Spinal cord (tissue), 10 donors: Measurements from ENCODE around the gene ATG5. TPM values are rescaled to one million over a fixed set of nuclear protein-coding genes. Genes with fewer than 3 reads are reported as not detected.

Experiments used
- DNase-seq, 6 donors: peaks; one replicate each; pipeline versions ENCODE4 v3.0.0 to v3.0.0-alpha.2; 2013 to 2015; ENCODE audit warnings: low spot score in 6 of 6, low read depth in 4 of 6
- H3K27ac ChIP-seq: one replicate; pipeline ENCODE4 v1.5.1; 2013; ENCODE audit warnings: low read depth, low read length, control low read depth
- H3K27me3 ChIP-seq: one replicate; pipeline ENCODE4 v1.6.1; 2013; ENCODE audit warnings: low read length; ENCODE audit not compliant: control insufficient read depth, insufficient read depth
- H3K36me3 ChIP-seq: one replicate; pipeline ENCODE4 v1.6.1; 2013; ENCODE audit warnings: low read length; ENCODE audit not compliant: control insufficient read depth, insufficient read depth
- H3K4me1 ChIP-seq: one replicate; pipeline ENCODE4 v1.6.1; 2013; ENCODE audit warnings: low read length; ENCODE audit not compliant: control insufficient read depth, insufficient read depth
- H3K4me3 ChIP-seq: one replicate; pipeline ENCODE4 v1.5.1; 2013; ENCODE audit warnings: low read depth, low read length, control low read depth
- H3K9me3 ChIP-seq: one replicate; pipeline ENCODE4 v1.6.1; 2013; ENCODE audit warnings: low read length; ENCODE audit not compliant: control insufficient read depth, insufficient read depth
- WGBS: methylation state at CpG from one replicate; pipeline ENCODE4 v1.1.5; 2013; ENCODE audit warnings: missing lambda C conversion rate; ENCODE audit not compliant: insufficient coverage; 5-methylcytosine and 5-hydroxymethylcytosine counted together
- polyA plus RNA-seq, 2 donors: library from polyadenylated mRNA; unstranded; fragments of 120-200 nt; gene quantifications; one replicate each; pipeline ENCODE4 v1.2.1, GENCODE V29; 2013; ENCODE audit not compliant: insufficient read length in 2 of 2
- total RNA-seq, 2 donors: library from RNA; depleted of rRNA in 1 of 2; stranded (reverse); fragments of 120-200 nt in 1 of 2; fragments of >200 nt in 1 of 2; gene quantifications; one replicate each; pipeline versions ENCODE4 v1.2.3 to v1.2.4, GENCODE V29; 2013 to 2014
- donor health status: healthy.

ATG5 gene
- total and polyA plus RNA-seq, 4 donors: 29.1 to 63.8 (median 35.4) TPM

DNA sequence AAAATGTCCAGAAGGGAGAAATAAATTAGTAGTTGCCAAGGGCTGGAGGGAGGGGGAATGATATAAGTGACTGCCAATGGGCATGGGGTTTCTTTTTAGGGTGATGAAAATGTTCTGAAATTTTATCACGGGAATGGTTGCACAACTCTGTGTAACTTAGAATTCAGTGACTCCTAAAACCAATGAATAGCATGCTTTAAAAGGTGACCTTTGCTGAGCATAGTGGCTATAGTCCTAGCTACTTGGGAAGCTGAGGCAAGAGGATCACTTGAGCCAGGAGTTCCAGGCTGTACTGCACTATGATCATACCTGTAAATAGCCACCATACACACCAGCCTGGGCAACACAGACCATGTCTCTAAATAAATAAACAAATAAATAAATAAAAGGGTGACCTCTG lies 109.0 kb downstream of the ATG5 start:
- Histone ChIP-seq H3K4me3 (no peak overlapping the region), H3K4me1 (no peaks in the 10 kb centered on the region), H3K27ac (no peak overlapping the region), H3K27me3 (no peaks in the 10 kb centered on the region), H3K36me3 (no peaks in the 10 kb centered on the region), H3K9me3 (no peaks in the 10 kb centered on the region)
- 75% methylated on average over 1 of the region's 1 CpG for WGBS
- no peak for DNase-seq

DNA sequence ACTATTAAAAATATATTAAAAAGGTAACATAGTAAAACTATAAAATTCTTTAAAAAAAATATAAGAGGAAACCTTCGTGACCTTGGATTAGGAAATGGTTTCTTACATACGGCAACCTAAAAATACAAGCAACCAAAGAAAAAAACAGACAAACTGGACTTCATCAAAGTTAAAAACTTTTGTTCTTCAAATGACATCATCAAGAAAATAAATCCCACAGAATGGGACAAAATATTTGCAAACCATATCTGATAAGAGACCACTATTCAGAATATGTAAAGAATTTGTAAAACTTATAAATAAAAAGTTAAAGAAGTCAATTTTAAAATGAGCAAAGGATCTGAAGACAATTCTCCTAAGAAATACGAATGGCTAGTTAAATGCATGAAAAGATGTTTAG lies 110.0 kb downstream of the ATG5 start:
- H3K9me3 ChIP-seq: no peaks in the 10 kb centered on the region
- no peak overlapping the region for H3K27ac ChIP-seq
- H3K4me1 ChIP-seq: no peaks in the 10 kb centered on the region
- no peak for DNase-seq
- WGBS: no CpG with 5 or more reads among the region's 3 CpGs
- no peaks in the 10 kb centered on the region for H3K36me3 ChIP-seq
- no peak overlapping the region for H3K4me3 ChIP-seq
- no peaks in the 10 kb centered on the region for H3K27me3 ChIP-seq

DNA sequence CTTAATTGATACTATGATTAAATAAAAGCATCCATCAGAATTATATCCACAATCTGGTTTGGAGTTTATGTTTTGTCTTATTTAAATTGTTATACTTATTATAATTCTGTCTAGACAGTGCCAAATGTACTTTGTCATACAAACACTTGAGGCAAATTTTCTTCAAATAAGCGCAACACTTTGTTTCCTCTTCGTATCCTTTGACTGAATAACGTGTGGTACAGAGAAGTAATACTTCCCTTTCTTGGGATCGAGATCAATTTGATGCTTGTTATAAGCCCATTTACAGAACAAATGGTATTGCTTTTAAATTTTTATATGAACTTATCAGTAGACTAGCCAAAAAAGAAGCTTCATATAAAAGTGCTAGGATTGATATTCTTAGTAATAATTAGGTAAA lies 111.0 kb downstream of the ATG5 start:
- Histone ChIP-seq H3K36me3 (no peaks in the 10 kb centered on the region), H3K9me3 (no peaks in the 10 kb centered on the region), H3K4me3 (no peak overlapping the region), H3K27ac (no peak overlapping the region), H3K4me1 (no peaks in the 10 kb centered on the region), H3K27me3 (no peaks in the 10 kb centered on the region)
- WGBS: no CpG with 5 or more reads among the region's 4 CpGs
- DNase-seq: no peak

DNA sequence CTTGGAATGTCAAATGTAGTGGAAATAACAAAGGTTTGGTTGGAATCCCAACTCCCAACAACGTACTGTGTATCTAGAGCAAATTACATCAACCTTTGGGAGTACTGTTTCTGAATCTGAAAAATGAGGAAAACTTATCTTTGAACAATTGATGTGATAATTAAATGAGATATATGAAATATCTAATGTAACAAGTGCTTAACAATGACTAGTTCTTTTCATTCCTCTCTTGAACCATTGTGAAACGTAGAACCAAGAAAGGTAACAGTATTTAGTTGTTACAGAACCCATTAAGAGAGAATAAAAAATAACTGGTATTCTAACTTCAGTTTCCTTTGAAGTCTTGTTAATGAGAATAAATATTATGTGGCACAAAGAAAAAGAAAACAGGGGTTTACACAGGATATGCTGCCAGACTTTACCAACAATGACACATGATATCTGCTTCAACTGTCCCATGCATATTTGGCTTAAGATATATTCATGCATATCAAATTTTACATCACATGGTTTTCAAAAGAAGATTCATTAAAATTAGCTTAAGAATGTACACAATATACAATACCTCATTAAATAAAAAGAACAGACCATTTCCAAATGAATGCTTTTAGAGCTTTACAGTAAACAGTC lies 111.8 kb downstream of the ATG5 start:
- WGBS: no CpG with 5 or more reads among the region's 2 CpGs
- Histone ChIP-seq H3K36me3 (no peaks in the 10 kb centered on the region), H3K4me1 (no peaks in the 10 kb centered on the region), H3K9me3 (peaks cover 2% of the 10 kb centered on the region), H3K4me3 (no peak overlapping the region), H3K27ac (no peak overlapping the region), H3K27me3 (no peaks in the 10 kb centered on the region)
- DNase-seq: no peak

DNA sequence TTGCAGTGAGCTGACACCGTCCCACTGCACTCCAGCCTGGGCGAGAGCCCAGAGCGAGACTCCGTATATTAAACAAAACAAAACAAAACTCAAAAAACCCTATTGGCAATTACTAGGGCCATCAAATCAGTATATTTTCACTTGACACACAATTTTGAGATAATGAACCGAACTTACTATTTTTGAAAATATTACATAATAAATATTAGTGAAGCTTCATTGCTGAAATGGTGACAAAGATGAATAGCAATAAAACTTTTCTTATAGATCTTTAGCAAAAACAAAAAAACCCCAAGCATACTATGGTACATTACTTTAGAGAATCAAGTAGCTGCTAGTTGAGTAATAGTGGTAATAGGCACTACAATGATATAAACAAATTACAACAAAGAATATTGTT lies 113.0 kb downstream of the ATG5 start:
- no peaks in the 10 kb centered on the region for H3K27me3 ChIP-seq
- WGBS: 100% methylated on average over 1 of the region's 5 CpGs
- H3K27ac ChIP-seq: no peak overlapping the region
- H3K4me1 ChIP-seq: no peaks in the 10 kb centered on the region
- H3K4me3 ChIP-seq: no peak overlapping the region
- DNase-seq: no peak
- no peaks in the 10 kb centered on the region for H3K36me3 ChIP-seq
- H3K9me3 ChIP-seq: peaks cover 2% of the 10 kb centered on the region

DNA sequence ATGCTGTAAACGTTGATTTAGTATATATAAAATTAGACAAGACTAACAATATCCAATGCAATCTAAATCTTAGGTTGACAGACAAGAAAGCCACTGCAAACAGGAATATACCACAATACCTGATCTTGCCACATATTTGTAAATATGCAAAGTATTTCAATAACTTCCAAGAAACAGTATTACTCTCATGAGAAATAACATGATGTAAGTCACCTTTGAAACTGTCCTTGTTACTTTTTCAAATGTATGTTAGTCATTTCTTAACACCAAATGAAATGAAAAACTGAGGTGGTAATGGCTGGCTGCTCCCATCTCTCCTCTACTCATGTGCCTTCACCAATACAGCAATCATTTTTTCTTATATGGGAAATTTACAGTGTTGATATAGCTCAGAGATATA lies 118.7 kb downstream of the ATG5 start:
- no peak for DNase-seq
- no peak overlapping the region for H3K27ac ChIP-seq
- no peaks in the 10 kb centered on the region for H3K36me3 ChIP-seq
- H3K27me3 ChIP-seq: no peaks in the 10 kb centered on the region
- H3K9me3 ChIP-seq: peaks cover 2% of the 10 kb centered on the region
- H3K4me3 ChIP-seq: no peak overlapping the region
- whole genome bisulfite sequencing: no CpG with 5 or more reads among the region's 1 CpG
- H3K4me1 ChIP-seq: no peaks in the 10 kb centered on the region

DNA sequence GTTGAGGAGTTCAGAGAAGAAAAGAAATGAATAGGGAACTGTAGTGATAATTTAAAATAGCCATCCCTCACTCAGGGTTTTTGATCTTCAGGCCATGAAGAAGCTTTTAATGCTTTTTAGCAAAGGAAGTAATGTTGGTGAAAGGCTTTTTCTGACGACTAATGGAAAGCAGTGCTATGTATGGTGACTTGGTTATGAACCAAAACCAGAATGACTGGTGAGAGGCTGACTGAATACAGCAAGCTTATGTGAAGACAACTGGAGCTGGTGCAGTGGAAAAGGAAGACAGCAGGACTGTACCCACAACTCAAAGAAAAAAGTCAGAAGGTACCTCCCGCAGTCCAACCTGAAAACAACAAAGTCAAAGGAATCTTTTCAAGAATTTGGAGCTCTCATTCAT lies 120.6 kb downstream of the ATG5 start:
- H3K4me3 ChIP-seq: no peak overlapping the region
- DNase-seq: peak in 1 of 6 donors; percentile 5
- H3K27ac ChIP-seq: no peak overlapping the region
- no peaks in the 10 kb centered on the region for H3K36me3 ChIP-seq
- H3K4me1 ChIP-seq: no peaks in the 10 kb centered on the region
- H3K27me3 ChIP-seq: no peaks in the 10 kb centered on the region
- H3K9me3 ChIP-seq: peaks cover 2% of the 10 kb centered on the region
- WGBS: 0% methylated on average over 1 of the region's 2 CpGs

DNA sequence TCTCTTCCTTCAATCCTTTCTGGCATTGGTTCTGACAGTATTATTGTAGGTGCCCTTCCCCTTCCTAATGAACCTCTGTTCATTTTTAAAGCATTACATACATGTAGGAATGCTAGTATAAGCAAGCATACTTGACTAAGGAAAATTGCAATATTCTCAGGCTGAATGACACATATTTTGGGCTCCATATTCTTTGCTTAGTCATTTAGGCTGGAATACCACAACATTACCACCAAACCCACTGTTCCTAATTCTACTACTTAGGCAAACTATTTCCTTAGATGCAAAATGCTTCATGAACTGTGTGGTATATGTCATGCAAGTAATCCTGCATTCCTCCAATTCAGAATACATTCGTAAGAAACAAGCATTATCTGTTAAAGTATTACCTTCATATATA lies 125.6 kb downstream of the ATG5 start:
- H3K27me3 ChIP-seq: no peaks in the 10 kb centered on the region
- no CpG with 5 or more reads among the region's 1 CpG for WGBS

DNA sequence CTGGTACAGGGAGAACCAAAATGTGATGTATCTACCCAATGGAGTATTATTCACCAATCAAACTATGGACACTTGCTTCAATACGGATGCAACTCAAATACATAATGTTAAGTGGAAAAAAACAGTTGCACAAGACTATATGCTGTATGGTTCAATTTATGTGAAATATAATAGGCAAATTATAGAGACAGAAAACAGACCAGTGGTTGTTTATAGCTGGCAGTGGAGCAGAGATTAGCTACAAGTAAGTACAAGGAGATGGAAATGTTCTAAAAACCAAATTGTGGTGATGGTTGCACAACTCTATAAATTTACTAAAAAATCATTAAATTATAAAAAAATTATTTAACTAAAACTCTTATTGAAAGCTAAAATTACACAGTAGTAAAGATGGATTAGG lies 126.2 kb downstream of the ATG5 start:
- peak in 1 of 6 donors; percentile 8 for DNase-seq
- H3K4me3 ChIP-seq: no peak overlapping the region

More for the DNA sequence above, 125.6 kb downstream of the ATG5 start:
- Histone ChIP-seq H3K27ac (no peak overlapping the region), H3K4me3 (no peak overlapping the region), H3K36me3 (no peaks in the 10 kb centered on the region), H3K4me1 (no peaks in the 10 kb centered on the region), H3K9me3 (no peaks in the 10 kb centered on the region)
- DNase-seq: no peak

DNA sequence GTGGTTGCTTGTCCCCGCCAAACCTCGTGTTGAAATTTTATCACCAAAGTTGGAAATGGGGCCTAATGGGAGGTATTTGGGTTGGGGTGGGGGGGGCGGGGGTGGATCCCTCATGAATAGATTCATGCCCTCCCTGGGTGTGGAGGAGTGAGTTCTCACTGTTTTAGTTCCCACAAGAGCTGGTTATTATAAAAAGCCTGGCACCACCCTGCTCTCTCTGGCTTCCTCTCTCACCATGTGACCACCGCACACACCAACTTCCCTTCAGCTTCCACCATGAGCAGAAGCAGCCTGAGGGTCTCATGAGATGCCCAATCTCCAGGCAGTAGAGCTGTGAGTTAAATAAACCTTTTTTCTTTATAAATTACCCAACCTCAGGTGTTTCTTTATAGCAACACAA lies 128.1 kb downstream of the ATG5 start:
- Histone ChIP-seq H3K4me3 (no peak overlapping the region), H3K9me3 (no peaks in the 10 kb centered on the region), H3K4me1 (no peaks in the 10 kb centered on the region), H3K27me3 (no peaks in the 10 kb centered on the region), H3K36me3 (no peaks in the 10 kb centered on the region), H3K27ac (no peak overlapping the region)
- DNase-seq: no peak
- no CpG with 5 or more reads among the region's 4 CpGs for WGBS

More for the DNA sequence above, 126.2 kb downstream of the ATG5 start:
- Histone ChIP-seq H3K27me3 (no peaks in the 10 kb centered on the region), H3K9me3 (no peaks in the 10 kb centered on the region), H3K4me1 (no peaks in the 10 kb centered on the region), H3K27ac (no peak overlapping the region), H3K36me3 (no peaks in the 10 kb centered on the region)
- WGBS: no CpG with 5 or more reads among the region's 1 CpG
